GM19240 (cell line): ENCODE measurements around the gene EXOSC7.
"Not testable (repeated sequence)": the region's sequence is repeated elsewhere in the genome, so short reads cannot be mapped to it uniquely, and the experiment has no call there.

ENCODE experiments used
- DNase-seq: peaks from one replicate; pipeline ENCODE4 v3.0.0; 2011; ENCODE audit warnings: low spot score; ENCODE audit not compliant: insufficient read length

Gene EXOSC7

DNA sequence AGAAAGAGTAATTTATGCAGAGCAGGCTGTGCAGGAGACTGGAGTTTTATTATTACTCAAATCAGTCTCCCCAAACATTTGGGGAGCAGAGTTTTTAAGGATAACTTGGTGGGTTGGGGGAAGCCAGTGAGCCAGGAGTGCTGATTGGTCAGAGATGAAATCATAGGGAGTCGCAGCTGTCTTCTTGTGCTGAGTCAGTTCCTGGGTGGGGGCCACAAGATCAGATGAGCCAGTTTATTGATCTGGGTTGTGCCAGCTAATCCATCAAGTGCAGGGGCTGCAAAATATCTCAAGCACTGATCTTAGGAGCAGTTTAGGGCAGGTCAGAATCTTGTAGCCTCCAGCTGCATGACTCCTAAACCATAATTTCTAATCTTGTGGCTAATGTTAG is 77.8 kb downstream of the EXOSC7 start:
- DNase-seq = not testable (repeated sequence)

GRCh38 chr3:45054196-45054857 is 78.3 kb downstream of the EXOSC7 start:
- no peak for DNase-seq

GRCh38 chr3:45055032-45055410 is 79.0 kb downstream of the EXOSC7 start:
- no peak for DNase-seq

DNA sequence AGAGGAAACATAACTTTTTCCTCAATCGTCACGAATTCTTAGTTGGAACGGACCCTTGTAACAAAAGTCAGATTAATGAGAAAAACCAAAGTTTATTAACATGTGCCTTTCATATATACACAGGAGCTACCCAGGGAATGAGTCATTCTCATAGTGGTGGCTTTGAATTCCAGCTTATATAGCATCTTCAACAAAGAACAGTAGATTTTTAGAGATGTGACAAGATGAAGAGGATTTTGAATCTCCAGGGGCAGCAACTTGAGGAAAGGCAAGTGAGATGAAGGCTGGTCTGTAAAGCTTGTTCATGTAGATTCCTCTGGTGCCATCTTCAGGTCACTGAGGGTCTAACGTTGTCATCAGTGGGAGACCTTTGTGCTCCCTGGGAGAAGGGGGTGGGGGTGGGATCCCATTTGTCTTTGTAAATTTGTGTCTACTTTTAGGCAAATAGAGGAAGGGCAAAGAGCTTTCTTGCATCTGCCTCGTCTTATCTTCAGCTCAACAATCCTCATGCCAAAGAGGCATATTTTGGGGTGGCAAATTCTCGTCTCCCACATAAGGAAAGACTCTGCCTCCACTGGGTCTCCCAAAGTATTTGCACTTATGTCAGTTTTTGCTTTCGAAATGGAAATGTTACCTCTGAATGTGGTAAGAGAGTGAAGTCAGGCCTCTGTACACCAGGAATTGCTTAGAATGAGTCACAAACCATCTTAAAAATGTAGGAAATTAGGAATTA is 79.5 kb downstream of the EXOSC7 start:
- DNase-seq = no peak

DNA sequence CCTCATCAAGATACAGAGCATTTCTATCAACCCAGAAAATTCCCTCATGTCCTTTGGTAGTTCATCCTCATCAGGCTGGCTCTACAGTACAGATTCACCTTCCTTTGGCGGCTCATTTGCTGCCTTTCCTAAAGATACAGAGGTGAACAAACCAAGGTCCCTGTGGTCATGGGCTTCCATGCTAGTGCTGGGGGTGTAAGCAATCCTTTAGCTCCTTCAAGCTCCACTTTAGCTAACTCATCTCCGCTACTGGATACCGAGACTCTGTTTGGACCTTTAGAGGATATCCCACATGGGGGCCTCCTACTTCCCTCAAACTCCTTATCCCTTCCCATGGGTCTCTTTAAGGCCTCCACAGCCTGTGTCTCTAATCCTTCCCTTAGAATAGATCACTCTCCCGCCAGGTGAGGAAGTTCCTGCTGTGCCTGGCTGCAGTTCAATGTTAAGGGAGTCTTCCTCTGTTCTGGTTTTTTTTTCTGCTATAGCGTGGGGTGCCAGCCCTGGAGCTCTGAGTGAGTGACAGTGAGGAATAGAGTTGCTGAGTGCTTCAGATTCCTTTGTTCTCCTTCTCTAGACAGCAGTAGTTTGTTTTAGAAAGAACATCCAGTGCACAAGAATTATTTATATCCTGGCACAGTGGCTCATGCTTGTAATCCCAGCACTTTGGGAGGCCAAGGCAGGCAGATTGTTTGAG is 80.7 kb downstream of the EXOSC7 start:
- DNase-seq = no peak

- no peak for DNase-seq
These were observed 81.5 kb downstream of the EXOSC7 start for GRCh38 chr3:45057557-45057956.

- no peak for DNase-seq
These were observed 83.1 kb downstream of the EXOSC7 start for GRCh38 chr3:45059132-45059531.

DNA sequence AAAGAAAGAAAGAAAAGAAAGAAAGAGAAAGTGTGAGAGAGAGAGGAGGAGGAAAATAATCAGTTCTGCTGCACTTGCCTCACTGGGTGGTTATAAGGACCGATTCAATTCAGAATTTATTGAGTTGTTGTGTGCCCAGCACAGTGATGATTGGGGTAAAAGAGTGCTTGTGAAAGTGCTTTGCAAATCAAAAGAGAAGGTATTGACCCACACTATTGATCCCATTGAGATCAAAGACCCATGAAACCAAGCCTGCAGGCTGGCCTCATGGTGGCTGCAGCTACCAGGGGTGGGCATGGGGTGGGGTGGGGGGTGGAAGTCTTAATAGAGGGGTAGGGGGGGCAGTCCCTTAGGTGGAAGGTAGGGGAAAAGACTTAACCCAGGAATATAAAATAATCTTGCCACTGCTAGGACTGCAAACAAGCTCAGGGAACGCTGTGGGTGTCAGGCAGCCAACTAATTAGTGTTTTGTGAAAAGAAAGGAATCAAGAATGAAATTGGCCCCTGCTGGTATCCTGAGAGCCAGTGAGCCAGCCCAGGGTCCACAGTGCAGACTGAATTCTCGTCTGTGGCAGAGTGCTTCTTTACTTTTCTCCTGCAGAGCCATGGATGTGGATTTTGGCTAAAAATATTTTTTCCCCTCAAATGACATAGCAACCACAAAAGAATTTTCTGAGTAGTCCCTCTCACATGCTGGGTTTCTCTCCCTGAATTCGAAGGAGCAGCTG is 84.3 kb downstream of the EXOSC7 start:
- no peak for DNase-seq
